ENCODE results near the gene ALDH18A1.
A peak's percentile ranks its signal among the peaks of the same experiment; 100 is the strongest.

Gene ALDH18A1

GRCh38 chr10:95657250-95657649 is 739 bp upstream of the ALDH18A1 start:
- no peak for DNase-seq
- H3K36me3 ChIP-seq: peaks cover 10% of the 10 kb centered on the region
- no peaks in the 10 kb centered on the region for H3K9me3 ChIP-seq (ENCODE audit: severe bottlenecking)
- no peak overlapping the region for H3K27ac ChIP-seq
- H3K4me3 ChIP-seq (ENCODE audit: low read depth, low read length): peak overlapping the region; percentile 65
- no peak for TF ChIP-seq CTCF (IDR thresholded peaks at IDR 0.05; ENCODE audit: low read depth, low read length)
- no peaks in the 10 kb centered on the region for H3K27me3 ChIP-seq (ENCODE audit: insufficient read depth, low read depth, severe bottlenecking)

GRCh38 chr10:95655571-95656290 is 780 bp downstream of the ALDH18A1 start:
- Histone ChIP-seq H3K36me3 (peaks cover 25% of the 10 kb centered on the region), H3K27ac (peak overlapping the region; percentile 61), H3K27me3 (ENCODE audit: insufficient read depth, low read depth, severe bottlenecking) (no peaks in the 10 kb centered on the region), H3K4me3 (ENCODE audit: low read depth, low read length) (peak overlapping the region; percentile 65), H3K9me3 (ENCODE audit: severe bottlenecking) (peaks cover 2% of the 10 kb centered on the region)
- no peak for DNase-seq
- no peak for TF ChIP-seq CTCF (IDR thresholded peaks at IDR 0.05; ENCODE audit: low read depth, low read length)

- H3K4me3 ChIP-seq (ENCODE audit: low read depth, low read length): no peak overlapping the region
- H3K36me3 ChIP-seq: peaks cover 34% of the 10 kb centered on the region
These were observed 2.6 kb downstream of the ALDH18A1 start for GRCh38 chr10:95653895-95654294.

GRCh38 chr10:95651346-95652060 is 5.0 kb downstream of the ALDH18A1 start:
- peaks cover 57% of the 10 kb centered on the region for H3K36me3 ChIP-seq
- no peak for TF ChIP-seq CTCF (IDR thresholded peaks at IDR 0.05; ENCODE audit: low read depth, low read length)

More at GRCh38 chr10:95653895-95654294, 2.6 kb downstream of the ALDH18A1 start:
- no peak for DNase-seq
- H3K27me3 ChIP-seq (ENCODE audit: insufficient read depth, low read depth, severe bottlenecking): no peaks in the 10 kb centered on the region
- no peak for TF ChIP-seq CTCF (IDR thresholded peaks at IDR 0.05; ENCODE audit: low read depth, low read length)
- peaks cover 2% of the 10 kb centered on the region for H3K9me3 ChIP-seq (ENCODE audit: severe bottlenecking)
- no peak overlapping the region for H3K27ac ChIP-seq

GRCh38 chr10:95650232-95650631 is 6.3 kb downstream of the ALDH18A1 start:
- peaks cover 69% of the 10 kb centered on the region for H3K36me3 ChIP-seq
- peaks cover 2% of the 10 kb centered on the region for H3K9me3 ChIP-seq (ENCODE audit: severe bottlenecking)
- no peak overlapping the region for H3K27ac ChIP-seq
- no peaks in the 10 kb centered on the region for H3K27me3 ChIP-seq (ENCODE audit: insufficient read depth, low read depth, severe bottlenecking)
- no peak for DNase-seq
- no peak for TF ChIP-seq CTCF (IDR thresholded peaks at IDR 0.05; ENCODE audit: low read depth, low read length)
- H3K4me3 ChIP-seq (ENCODE audit: low read depth, low read length): no peak overlapping the region

More at GRCh38 chr10:95651346-95652060, 5.0 kb downstream of the ALDH18A1 start:
- Histone ChIP-seq H3K4me3 (ENCODE audit: low read depth, low read length) (no peak overlapping the region), H3K27me3 (ENCODE audit: insufficient read depth, low read depth, severe bottlenecking) (no peaks in the 10 kb centered on the region), H3K27ac (no peak overlapping the region), H3K9me3 (ENCODE audit: severe bottlenecking) (peaks cover 2% of the 10 kb centered on the region)
- no peak for DNase-seq

All from WERI-Rb-1 (cell line).